H9 (cell line): Measurements from ENCODE around the gene PCNX2. TPM values are rescaled to one million over a fixed set of nuclear protein-coding genes. Genes with fewer than 3 reads are reported as not detected.

ENCODE experiments used
- DNase-seq: peaks from one replicate; pipeline ENCODE4 v3.0.0-alpha.2; 2017
- H2AFZ ChIP-seq: one replicate; pipeline ENCODE4 v1.6.1; 2013; ENCODE audit warnings: mild to moderate bottlenecking, low read length, control low read depth, moderate library complexity
- H2AK5ac ChIP-seq: 2 replicates; pipeline ENCODE4 v1.6.1; 2013; ENCODE audit warnings: low read length, control low read depth, mixed read lengths; ENCODE audit not compliant: insufficient read length
- H2BK120ac ChIP-seq: one replicate; pipeline ENCODE4 v1.6.1; 2013; ENCODE audit warnings: low read depth, mild to moderate bottlenecking, low read length, control low read depth, inconsistent platforms; ENCODE audit not compliant: poor library complexity, severe bottlenecking
- H2BK12ac ChIP-seq: 2 replicates; pipeline ENCODE4 v1.6.1; 2013; ENCODE audit warnings: low read length, control low read depth, mixed read lengths, low read depth; ENCODE audit not compliant: insufficient read length
- H2BK15ac ChIP-seq: 2 replicates; pipeline ENCODE4 v1.6.1; 2013; ENCODE audit warnings: low read depth, low read length, control low read depth
- H2BK20ac ChIP-seq: one replicate; pipeline ENCODE4 v1.6.1; 2013; ENCODE audit warnings: low read depth, mild to moderate bottlenecking, low read length, control low read depth, inconsistent platforms; ENCODE audit not compliant: poor library complexity, severe bottlenecking
- H2BK5ac ChIP-seq: 2 replicates; pipeline ENCODE4 v1.6.1; 2013; ENCODE audit warnings: low read length, control low read depth, mixed read lengths; ENCODE audit not compliant: insufficient read length
- H3K14ac ChIP-seq: 2 replicates; pipeline ENCODE4 v1.6.1; 2013; ENCODE audit warnings: low read length, control low read depth; ENCODE audit not compliant: insufficient read depth
- H3K18ac ChIP-seq: 2 replicates; pipeline ENCODE4 v1.6.1; 2013; ENCODE audit warnings: low read depth, mild to moderate bottlenecking, mixed read lengths, low read length, control low read depth; ENCODE audit not compliant: insufficient read length
- H3K23ac ChIP-seq: 2 replicates; pipeline ENCODE4 v1.6.1; 2013; ENCODE audit warnings: low read length, control low read depth, mixed read lengths, low read depth; ENCODE audit not compliant: insufficient read length
- H3K23me2 ChIP-seq: 2 replicates; pipeline ENCODE4 v1.6.1; 2013; ENCODE audit warnings: low read depth, mild to moderate bottlenecking, mixed read lengths, low read length, control low read depth; ENCODE audit not compliant: insufficient read length, poor library complexity, severe bottlenecking
- H3K27ac ChIP-seq: 2 replicates; pipeline ENCODE4 v1.5.1; 2013; ENCODE audit warnings: low read length, control low read depth, mixed read lengths, low read depth; ENCODE audit not compliant: insufficient read length
- H3K27me3 ChIP-seq: 2 replicates; pipeline ENCODE4 v1.6.1; 2013; ENCODE audit warnings: low read length, control low read depth, inconsistent platforms; ENCODE audit not compliant: insufficient read depth
- H3K4ac ChIP-seq: 2 replicates; pipeline ENCODE4 v1.6.1; 2013; ENCODE audit warnings: low read depth, mild to moderate bottlenecking, control low read depth, inconsistent platforms, low read length, moderate library complexity
- H3K4me1 ChIP-seq: 2 replicates; pipeline ENCODE4 v1.6.1; 2013; ENCODE audit warnings: low read length, control low read depth, inconsistent platforms; ENCODE audit not compliant: insufficient read depth
- H3K4me2 ChIP-seq: 2 replicates; pipeline ENCODE4 v1.6.1; 2013; ENCODE audit warnings: low read length, control low read depth, mixed read lengths; ENCODE audit not compliant: insufficient read length, insufficient read depth
- H3K56ac ChIP-seq: 2 replicates; pipeline ENCODE4 v1.6.1; 2013; ENCODE audit warnings: low read depth, mild to moderate bottlenecking, mixed read lengths, low read length, control low read depth; ENCODE audit not compliant: insufficient read length
- H3K79me1 ChIP-seq: 2 replicates; pipeline ENCODE4 v1.6.1; 2013; ENCODE audit warnings: low read depth, mild to moderate bottlenecking, moderate library complexity, low read length, control low read depth, inconsistent platforms; ENCODE audit not compliant: insufficient read depth, poor library complexity, severe bottlenecking
- H3K79me2 ChIP-seq: 2 replicates; pipeline ENCODE4 v1.6.1; 2013; ENCODE audit warnings: low read length, control low read depth, inconsistent platforms; ENCODE audit not compliant: insufficient read depth
- H3K9ac ChIP-seq: 2 replicates; pipeline ENCODE4 v1.6.1; 2013; ENCODE audit warnings: low read length, control low read depth, mixed read lengths; ENCODE audit not compliant: insufficient read length; ENCODE audit errors: extremely low read depth
- H3K9me3 ChIP-seq: one replicate; pipeline ENCODE4 v1.6.1; 2013; ENCODE audit warnings: low read depth, low read length, inconsistent platforms; ENCODE audit not compliant: control insufficient read depth
- H3T11ph ChIP-seq: one replicate; pipeline ENCODE4 v1.6.1; 2013; ENCODE audit warnings: mild to moderate bottlenecking, low read length, control low read depth, inconsistent platforms
- H4K20me1 ChIP-seq: one replicate; pipeline ENCODE4 v1.6.1; 2013; ENCODE audit not compliant: control insufficient read depth, insufficient read length, insufficient read depth
- H4K5ac ChIP-seq: 2 replicates; pipeline ENCODE4 v1.6.1; 2013; ENCODE audit warnings: low read depth, mild to moderate bottlenecking, mixed read lengths, low read length, control low read depth; ENCODE audit not compliant: insufficient read length
- H4K8ac ChIP-seq: replicated peaks from 2 replicates; pipeline ENCODE4 v1.6.1; 2013; ENCODE audit warnings: low read length, control low read depth, mixed read lengths, low read depth; ENCODE audit not compliant: insufficient read length
- H4K91ac ChIP-seq: 2 replicates; pipeline ENCODE4 v1.6.1; 2013; ENCODE audit warnings: low read depth, mild to moderate bottlenecking, moderate library complexity, mixed read lengths, low read length, control low read depth; ENCODE audit not compliant: insufficient read length
- H3K27ac Mint-ChIP-seq, 3 experiments: 2 replicates in 2 of 3; 3 replicates in 1 of 3; pipeline ENCODE4 v1.8.0; 2020 to 2021; ENCODE audit warnings: mixed read lengths in 3 of 3, mild to moderate bottlenecking in 1 of 3, moderate library complexity in 1 of 3
- H3K27me3 Mint-ChIP-seq: 2 replicates; pipeline ENCODE4 v1.8.0; 2021; ENCODE audit warnings: low read depth, mild to moderate bottlenecking, moderate library complexity, mixed read lengths
- H3K36me3 Mint-ChIP-seq, 3 experiments: 2 replicates in 2 of 3; 3 replicates in 1 of 3; pipeline ENCODE4 v1.8.0; 2020 to 2021; ENCODE audit warnings: low read depth in 3 of 3, mixed read lengths in 3 of 3; ENCODE audit not compliant: insufficient read depth in 1 of 3
- H3K4me1 Mint-ChIP-seq, 2 experiments: 2 replicates each; pipeline ENCODE4 v1.8.0; 2020; ENCODE audit warnings: mixed read lengths in 2 of 2
- H3K4me3 Mint-ChIP-seq, 2 experiments: 2 replicates in 1 of 2; 3 replicates in 1 of 2; pipeline ENCODE4 v1.8.0; 2020 to 2021; ENCODE audit warnings: mild to moderate bottlenecking in 2 of 2, mixed read lengths in 2 of 2, moderate library complexity in 1 of 2
- H3K9me3 Mint-ChIP-seq, 2 experiments: 2 replicates in 1 of 2; 3 replicates in 1 of 2; pipeline ENCODE4 v1.8.0; 2020; ENCODE audit warnings: mild to moderate bottlenecking in 2 of 2, mixed read lengths in 2 of 2, moderate library complexity in 1 of 2
- CTCF ChIP-seq: fragments of 200-600 bp; sonication (generic); conservative IDR thresholded peaks from 3 replicates; pipeline ENCODE4 v1.8.0; 2021; ENCODE audit warnings: antibody characterized with exemption, mild to moderate bottlenecking
- WGBS: extraction: QIAGEN DNeasy Blood & Tissue Kit; methylation state at CpG from one replicate; pipeline ENCODE4 v1.1.7; 2013; ENCODE audit warnings: missing lambda C conversion rate, low lambda C conversion rate, mixed read lengths; ENCODE audit not compliant: insufficient read length; ENCODE audit errors: extremely low coverage; 5-methylcytosine and 5-hydroxymethylcytosine counted together
- total RNA-seq: library from RNA; stranded (reverse); gene quantifications from 2 replicates; pipeline ENCODE4 v1.2.1, GENCODE V29; 2021

Gene PCNX2
- total RNA-seq, 1 experiment from 2014 or later: 45.1 TPM

GRCh38 chr1:233019083-233019482 is 276.4 kb downstream of the PCNX2 start:
- Histone ChIP-seq H3K56ac (no peak overlapping the region), H3K4me2 (no peak overlapping the region), H3T11ph (no peak overlapping the region), H2BK5ac (no peak overlapping the region), H3K27ac (no peak overlapping the region), H4K5ac (no peak overlapping the region), H3K4ac (no peak overlapping the region), H4K8ac (no peak overlapping the region), H3K9ac (no peak overlapping the region), H4K20me1 (no peaks in the 10 kb centered on the region), H4K91ac (no peak overlapping the region), H3K23me2 (no peaks in the 10 kb centered on the region), H3K79me2 (no peaks in the 10 kb centered on the region), H3K4me1 (no peaks in the 10 kb centered on the region), H2BK12ac (no peak overlapping the region), H2AK5ac (no peak overlapping the region), H3K14ac (no peak overlapping the region), H3K18ac (no peak overlapping the region), H3K23ac (no peak overlapping the region), H2BK20ac (no peak overlapping the region), H3K27me3 (no peaks in the 10 kb centered on the region), H2BK15ac (no peak overlapping the region), H2BK120ac (no peak overlapping the region), H3K79me1 (no peaks in the 10 kb centered on the region), H2AFZ (no peak overlapping the region), H3K9me3 (no peaks in the 10 kb centered on the region)
- DNase-seq: no peak
- Mint-ChIP-seq H3K36me3 (peaks cover 18 to 21% (median 19%) of the 10 kb centered on the region in 3 experiments; a peak in 6 of 7 replicates), H3K4me3 (no peak overlapping the region), H3K4me1 (peaks cover 6 to 13% of the 10 kb centered on the region in 2 experiments; a peak in 3 of 4 replicates), H3K27ac (peak overlapping the region in 1 of 3 experiments; percentile 8; a peak in 1 of 7 replicates), H3K27me3 (no peaks in the 10 kb centered on the region), H3K9me3 (no peaks in the 10 kb centered on the region)
- WGBS: no CpG with 5 or more reads among the region's 3 CpGs
- TF ChIP-seq CTCF: no peak
